Peyer's patch (tissue), 4 donors: ENCODE data around the gene RNF26. TPM values are rescaled to one million over a fixed set of nuclear protein-coding genes. Genes with fewer than 3 reads are reported as not detected.
A peak's percentile ranks its signal among the peaks of the same experiment; 100 is the strongest.

Source experiments
- DNase-seq, 3 donors: peaks; one replicate each; pipeline ENCODE4 v3.0.0-alpha.2; 2017 to 2019
- H3K27ac ChIP-seq, 4 donors: fragments of 200-600 bp; sonication (generic); one replicate each; pipeline ENCODE4 v1.5.1; 2016 to 2019
- H3K27me3 ChIP-seq, 2 donors: fragments of 200-600 bp; sonication (generic); one replicate each; pipeline ENCODE4 v1.5.1; 2019
- H3K36me3 ChIP-seq, 3 donors: fragments of 200-600 bp; sonication (generic); one replicate each; pipeline ENCODE4 v1.5.1; 2016 to 2019
- H3K4me1 ChIP-seq, 4 donors: fragments of 200-600 bp; sonication (generic); one replicate each; pipeline ENCODE4 v1.5.1; 2016 to 2019
- H3K4me3 ChIP-seq, 4 donors: fragments of 200-600 bp; sonication (generic); 1 replicate in 3 of 4; 2 replicates in 1 of 4; pipeline ENCODE4 v1.5.1; 2016 to 2019; ENCODE audit warnings: mild to moderate bottlenecking in 1 of 4
- H3K9me3 ChIP-seq, 4 donors: fragments of 200-600 bp; sonication (generic); one replicate each; pipeline ENCODE4 v1.5.1; 2016 to 2019; ENCODE audit warnings: mild to moderate bottlenecking in 1 of 4
- POLR2A ChIP-seq, 2 donors: fragments of 450-650 bp; IDR thresholded peaks; one replicate each; pipeline ENCODE4 v1.5.1; 2017; ENCODE audit warnings: antibody characterized with exemption in 2 of 2, mild to moderate bottlenecking in 2 of 2, moderate library complexity in 2 of 2
- total RNA-seq, 4 donors: library from RNA; depleted of rRNA; stranded (reverse); fragments of >200 nt; gene quantifications; one replicate each; pipeline ENCODE4 v1.1.0, GENCODE V29; 2016
- TF ChIP-seq, protein P1 (sequence below), 6 experiments: fragments of 450-650 bp in 4 of 6; fragments of 200-600 bp in 2 of 6; sonication (generic) in 1 of 6; IDR thresholded peaks; one replicate each; pipeline ENCODE4 v1.5.1; 2017 to 2019; ENCODE audit warnings: antibody characterized with exemption in 6 of 6, mild to moderate bottlenecking in 3 of 6, moderate library complexity in 1 of 6

RNF26 gene
- total RNA-seq, 4 donors from 2014 or later: 15.5 to 23.4 (median 16.5) TPM

GRCh38 chr11:119363081-119363850, 28.9 kb downstream of the RNF26 start:
- Histone ChIP-seq H3K27me3 (no peaks in the 10 kb centered on the region), H3K36me3 (peaks cover 0 to 19% (median 0%) of the 10 kb centered on the region in 3 donors), H3K27ac (peak overlapping the region; percentile 52 to 97 (median 87)), H3K4me3 (peak overlapping the region; percentile 46 to 75 (median 56)), H3K9me3 (no peaks in the 10 kb centered on the region), H3K4me1 (peaks cover 0 to 52% (median 13%) of the 10 kb centered on the region in 4 donors)
- peak in 1 of 2 donors; percentile 9 for TF ChIP-seq POLR2A (IDR thresholded peaks at IDR 0.05)
- TF ChIP-seq, protein P1, sequence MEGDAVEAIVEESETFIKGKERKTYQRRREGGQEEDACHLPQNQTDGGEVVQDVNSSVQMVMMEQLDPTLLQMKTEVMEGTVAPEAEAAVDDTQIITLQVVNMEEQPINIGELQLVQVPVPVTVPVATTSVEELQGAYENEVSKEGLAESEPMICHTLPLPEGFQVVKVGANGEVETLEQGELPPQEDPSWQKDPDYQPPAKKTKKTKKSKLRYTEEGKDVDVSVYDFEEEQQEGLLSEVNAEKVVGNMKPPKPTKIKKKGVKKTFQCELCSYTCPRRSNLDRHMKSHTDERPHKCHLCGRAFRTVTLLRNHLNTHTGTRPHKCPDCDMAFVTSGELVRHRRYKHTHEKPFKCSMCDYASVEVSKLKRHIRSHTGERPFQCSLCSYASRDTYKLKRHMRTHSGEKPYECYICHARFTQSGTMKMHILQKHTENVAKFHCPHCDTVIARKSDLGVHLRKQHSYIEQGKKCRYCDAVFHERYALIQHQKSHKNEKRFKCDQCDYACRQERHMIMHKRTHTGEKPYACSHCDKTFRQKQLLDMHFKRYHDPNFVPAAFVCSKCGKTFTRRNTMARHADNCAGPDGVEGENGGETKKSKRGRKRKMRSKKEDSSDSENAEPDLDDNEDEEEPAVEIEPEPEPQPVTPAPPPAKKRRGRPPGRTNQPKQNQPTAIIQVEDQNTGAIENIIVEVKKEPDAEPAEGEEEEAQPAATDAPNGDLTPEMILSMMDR (IDR thresholded peaks at IDR 0.05): no peak
- DNase-seq: peak in 1 of 3 donors; percentile 58

GRCh38 chr11:119363851-119364590, 29.7 kb downstream of the RNF26 start:
- H3K9me3 ChIP-seq: no peaks in the 10 kb centered on the region
- TF ChIP-seq POLR2A (IDR thresholded peaks at IDR 0.05): peak; percentile 66 to 88
- TF ChIP-seq, protein P1 (IDR thresholded peaks at IDR 0.05): no peak
- H3K36me3 ChIP-seq: peaks cover 0 to 13% (median 0%) of the 10 kb centered on the region in 3 donors
- peak overlapping the region; percentile 46 to 75 (median 56) for H3K4me3 ChIP-seq
- peaks cover 0 to 59% (median 13%) of the 10 kb centered on the region in 4 donors for H3K4me1 ChIP-seq
- peak in 2 of 3 donors; percentile 72 to 82 for DNase-seq
- peak overlapping the region; percentile 52 to 97 (median 87) for H3K27ac ChIP-seq
- H3K27me3 ChIP-seq: no peaks in the 10 kb centered on the region

DNA sequence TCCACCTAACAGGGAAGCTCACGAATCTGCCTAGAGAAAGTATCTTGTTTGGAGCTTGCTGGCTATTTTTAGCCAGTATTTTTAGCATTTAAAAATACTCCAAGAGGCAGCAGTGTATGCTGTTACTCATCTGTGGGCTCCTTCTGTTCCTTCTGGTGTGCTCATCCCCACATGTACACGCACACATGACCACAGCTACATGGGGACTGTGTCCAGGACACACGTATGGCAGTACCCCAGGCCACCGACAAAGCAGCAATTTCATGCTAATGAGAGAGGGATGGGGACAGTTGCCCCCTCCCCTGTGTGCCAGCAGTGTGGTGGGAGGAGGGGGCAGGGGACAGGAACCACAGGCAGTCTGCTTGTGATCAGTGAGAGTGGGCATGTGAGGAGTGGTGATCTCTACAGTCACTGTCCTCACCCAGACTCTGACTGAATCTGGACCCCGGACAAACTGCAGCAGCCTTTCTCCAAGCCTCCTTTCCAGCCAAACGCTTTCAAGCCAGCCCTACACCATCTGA, 30.8 kb downstream of the RNF26 start:
- Histone ChIP-seq H3K27me3 (no peaks in the 10 kb centered on the region), H3K27ac (peak overlapping the region in 3 of 4 donors; percentile 78 to 97 (median 96)), H3K4me1 (peaks cover 1 to 66% (median 14%) of the 10 kb centered on the region in 4 donors), H3K4me3 (peak overlapping the region in 1 of 4 donors; percentile 61), H3K9me3 (no peaks in the 10 kb centered on the region), H3K36me3 (peaks cover 0 to 2% (median 0%) of the 10 kb centered on the region in 3 donors)
- TF ChIP-seq, protein P1 (IDR thresholded peaks at IDR 0.05): no peak
- TF ChIP-seq POLR2A (IDR thresholded peaks at IDR 0.05): no peak
- DNase-seq: no peak

- peaks cover 4 to 68% (median 18%) of the 10 kb centered on the region in 4 donors for H3K4me1 ChIP-seq
- no peak for TF ChIP-seq POLR2A (IDR thresholded peaks at IDR 0.05)
- TF ChIP-seq, protein P1 (IDR thresholded peaks at IDR 0.05): no peak
- no peaks in the 10 kb centered on the region for H3K36me3 ChIP-seq
- no peaks in the 10 kb centered on the region for H3K27me3 ChIP-seq
- peak overlapping the region in 3 of 4 donors; percentile 78 to 97 (median 96) for H3K27ac ChIP-seq
- peak in 1 of 3 donors; percentile 46 for DNase-seq
- H3K4me3 ChIP-seq: no peak overlapping the region
- no peaks in the 10 kb centered on the region for H3K9me3 ChIP-seq
These were observed 32.6 kb downstream of the RNF26 start for GRCh38 chr11:119366690-119367620.
